Erythroblast (primary cell): Measurements from ENCODE around the gene PPIG.
"Not testable (repeated sequence)": the region's sequence is repeated elsewhere in the genome, so short reads cannot be mapped to it uniquely, and the experiment has no call there.

Source experiments
- DNase-seq, 2 experiments: peaks; one replicate each; lab custom pipeline; 2025; lab: John Stamatoyannopoulos, UW
- GATA1 ChIP-seq: IDR thresholded peaks from 2 replicates; pipeline ENCODE4 v1.6.1; 2011; ENCODE audit warnings: low read depth, mild to moderate bottlenecking, control low read depth, low read length, moderate library complexity
- POLR2A ChIP-seq: IDR thresholded peaks from 2 replicates; pipeline ENCODE4 v1.6.1; 2011; ENCODE audit warnings: mild to moderate bottlenecking, low read length

The PPIG gene

DNA sequence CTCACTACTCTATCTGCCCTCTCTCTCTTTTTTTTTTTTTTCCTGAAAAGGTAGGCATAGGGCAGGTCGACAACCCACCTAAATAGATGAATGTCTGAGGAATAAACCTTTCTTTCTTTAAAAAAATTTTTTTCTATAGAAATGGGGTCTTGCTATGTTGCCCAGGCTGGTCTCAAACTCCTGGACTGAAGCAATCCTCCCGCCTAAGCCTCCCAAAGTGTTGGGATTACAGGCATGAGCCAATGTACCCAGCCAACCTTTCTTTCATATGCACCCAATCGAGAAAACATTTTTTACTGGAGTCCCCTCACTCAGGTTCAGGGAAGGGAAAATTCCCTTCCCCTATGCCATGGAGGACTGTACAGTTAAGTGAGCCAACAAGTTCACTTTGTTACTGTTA lies 79.1 kb downstream of the PPIG start:
- no peak for DNase-seq

DNA sequence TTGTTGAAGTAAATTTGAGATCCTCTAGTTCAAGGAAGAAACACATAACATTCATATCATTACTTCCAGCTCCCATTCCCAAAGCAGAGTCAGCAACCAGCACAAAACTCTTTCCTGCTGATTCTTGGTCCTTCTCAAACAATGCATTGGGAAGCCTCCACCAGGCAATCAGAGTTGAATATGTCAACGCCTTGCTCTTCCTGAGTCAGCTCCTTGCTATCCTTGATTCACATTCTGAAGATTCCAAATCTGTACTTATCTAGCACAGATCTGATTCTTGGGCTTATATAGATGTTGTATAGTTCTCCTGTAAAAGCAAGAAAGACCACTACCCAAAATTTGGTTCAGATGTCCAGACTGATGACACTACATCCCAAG lies 80.4 kb downstream of the PPIG start:
- TF ChIP-seq GATA1 (no peak), POLR2A (no peak)

More for the DNA sequence above, 79.1 kb downstream of the PPIG start:
- TF ChIP-seq POLR2A: no peak

DNA sequence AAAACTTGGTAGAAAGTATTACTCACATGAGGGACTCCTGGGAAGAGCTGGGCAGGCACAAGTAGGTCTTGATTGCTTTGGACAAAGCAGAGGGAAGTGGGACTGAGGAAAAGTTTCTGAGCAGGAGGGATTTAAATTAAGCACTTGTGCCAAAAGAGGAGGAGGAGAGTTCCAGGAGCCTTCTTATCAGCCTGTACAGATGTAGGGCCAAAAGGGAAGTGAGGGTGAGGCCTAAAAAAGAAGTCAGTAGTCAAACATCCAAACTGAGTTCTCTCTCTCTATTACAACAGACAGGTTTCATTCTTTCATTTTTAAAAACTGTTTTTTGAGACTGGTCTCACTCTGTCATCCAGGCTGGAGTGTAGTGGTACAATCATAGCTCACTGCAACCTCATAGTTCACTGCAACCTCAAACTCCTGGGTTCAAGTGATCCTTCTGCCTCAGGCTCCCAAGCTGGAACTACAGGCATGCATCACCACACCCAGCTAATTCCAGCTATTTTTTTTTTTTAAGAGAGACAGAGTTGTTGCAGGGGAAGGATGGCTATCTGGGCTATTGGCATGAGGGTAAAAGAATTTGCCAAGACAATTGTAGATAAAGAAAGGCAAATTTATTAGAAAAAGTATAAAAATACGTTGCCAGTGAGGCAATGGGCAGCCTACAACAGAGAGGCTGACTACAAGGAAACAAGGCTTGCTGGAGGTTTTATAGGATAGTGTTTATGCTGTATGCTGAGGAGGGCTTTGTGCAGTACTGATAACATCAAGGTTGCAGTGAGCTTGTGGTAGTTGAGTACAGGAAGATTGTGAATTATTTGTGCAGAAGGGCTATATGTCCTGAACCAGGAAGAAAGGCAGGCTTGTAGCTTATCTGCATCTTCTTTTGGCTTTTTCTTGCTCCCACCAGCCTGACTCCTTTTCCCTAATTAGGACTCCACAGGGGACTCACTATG lies 81.1 kb downstream of the PPIG start:
- DNase-seq: peak; percentile 74 to 85
- TF ChIP-seq POLR2A (no peak), GATA1 (no peak)

More for the DNA sequence above, 80.4 kb downstream of the PPIG start:
- DNase-seq: no peak

DNA sequence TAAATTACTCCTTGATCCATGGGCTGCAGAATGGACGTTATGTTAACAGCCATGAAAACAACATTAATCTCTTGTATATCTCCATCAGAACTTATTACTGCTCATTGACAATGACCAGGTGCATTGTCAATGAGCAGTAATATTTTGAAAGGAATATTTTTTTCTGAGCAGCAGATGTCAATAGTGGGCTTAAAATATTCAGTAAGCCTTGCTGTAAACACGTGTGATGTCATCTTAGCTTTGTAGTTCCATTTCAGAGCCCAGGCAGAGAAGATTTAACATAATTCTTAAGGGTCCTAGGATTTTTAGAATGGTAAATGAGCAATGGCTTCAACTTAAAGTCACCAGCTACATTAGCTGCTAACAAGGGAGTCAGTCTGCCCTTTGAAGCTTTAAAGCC lies 83.4 kb downstream of the PPIG start:
- DNase-seq: no peak
- TF ChIP-seq GATA1: no peak
- no peak for TF ChIP-seq POLR2A

DNA sequence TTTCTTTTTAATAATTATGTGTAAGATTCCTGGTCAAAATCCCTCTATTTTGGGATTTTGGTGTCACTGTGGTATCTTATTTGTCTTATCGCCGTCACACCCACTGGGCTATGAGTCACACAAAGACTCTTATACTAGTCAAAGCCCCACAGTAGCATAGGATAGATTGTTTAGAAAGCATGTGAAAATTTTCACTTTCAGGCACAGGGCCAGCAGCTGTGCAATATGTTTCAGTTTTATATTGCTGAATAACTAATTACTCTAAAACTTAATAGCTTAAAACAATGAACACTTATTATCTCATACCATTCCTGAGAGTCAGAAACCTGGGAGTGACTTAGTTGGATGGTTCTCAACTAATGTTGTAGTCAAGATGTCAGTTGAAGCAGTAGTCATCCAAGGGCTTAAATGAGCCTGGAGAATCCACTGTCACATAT lies 86.1 kb downstream of the PPIG start:
- DNase-seq: peak; percentile 38 to 43
- TF ChIP-seq GATA1 (no peak), POLR2A (no peak)

DNA sequence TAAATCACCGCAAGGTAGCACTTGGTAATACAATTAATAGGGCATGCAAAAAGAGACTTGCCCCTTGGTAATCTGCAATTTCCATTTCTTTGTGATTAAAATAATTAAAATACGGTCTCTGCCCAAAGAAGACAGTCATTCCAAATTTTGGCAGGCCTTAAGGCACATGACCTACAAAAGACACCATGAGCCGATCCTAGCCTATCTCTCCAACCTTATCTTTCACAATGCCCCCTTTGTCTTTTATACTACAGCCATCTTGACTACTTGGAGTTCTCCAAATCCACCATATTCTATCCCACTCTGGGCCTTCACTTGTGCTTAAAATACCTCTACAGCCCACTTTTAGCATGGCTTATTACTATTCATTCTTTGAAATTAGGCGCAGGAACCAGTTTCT lies 86.8 kb downstream of the PPIG start:
- no peak for TF ChIP-seq POLR2A
- TF ChIP-seq GATA1: no peak
- no peak for DNase-seq

DNA sequence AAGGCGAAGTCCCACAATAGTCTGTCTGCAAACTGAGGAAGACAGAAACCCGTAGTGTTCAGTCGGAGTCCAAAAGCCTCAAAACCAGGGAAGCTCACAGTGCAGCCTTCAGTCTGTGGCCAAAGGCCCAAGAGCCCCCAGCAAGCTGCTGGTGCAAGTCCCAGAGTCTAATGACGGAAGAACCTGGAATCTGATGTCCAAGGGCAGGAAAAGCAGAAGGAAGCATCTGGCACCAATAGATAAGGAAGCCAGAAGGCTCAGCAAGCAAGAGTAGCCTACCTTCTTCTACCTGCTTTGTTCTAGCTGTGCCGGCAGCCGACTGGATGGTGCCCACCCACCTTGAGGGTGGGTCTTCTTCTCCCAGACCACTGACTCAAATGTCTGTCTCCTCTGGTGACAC lies 88.3 kb downstream of the PPIG start:
- no peak for DNase-seq

DNA sequence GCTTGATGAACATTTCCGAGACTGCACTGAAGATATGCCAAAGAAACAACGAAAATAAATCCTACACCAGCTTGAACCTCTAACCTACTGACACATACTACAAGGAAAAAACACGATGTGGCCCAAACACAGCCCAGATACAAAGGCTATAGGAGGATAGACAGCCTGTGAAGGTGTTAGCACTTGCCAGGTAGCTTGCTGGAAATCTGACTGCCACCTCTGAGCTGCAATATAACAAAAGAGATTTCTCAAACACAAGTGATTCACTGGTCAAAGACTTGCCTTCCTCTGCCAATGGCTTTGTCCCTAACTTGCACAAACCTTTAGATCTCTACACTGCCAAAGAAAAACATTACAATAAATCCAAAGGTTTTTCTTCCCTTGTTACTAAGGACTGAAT lies 89.0 kb downstream of the PPIG start:
- TF ChIP-seq POLR2A (no peak), GATA1 (no peak)
- no peak for DNase-seq

More for the DNA sequence above, 88.3 kb downstream of the PPIG start:
- no peak for TF ChIP-seq POLR2A
- TF ChIP-seq GATA1: no peak

DNA sequence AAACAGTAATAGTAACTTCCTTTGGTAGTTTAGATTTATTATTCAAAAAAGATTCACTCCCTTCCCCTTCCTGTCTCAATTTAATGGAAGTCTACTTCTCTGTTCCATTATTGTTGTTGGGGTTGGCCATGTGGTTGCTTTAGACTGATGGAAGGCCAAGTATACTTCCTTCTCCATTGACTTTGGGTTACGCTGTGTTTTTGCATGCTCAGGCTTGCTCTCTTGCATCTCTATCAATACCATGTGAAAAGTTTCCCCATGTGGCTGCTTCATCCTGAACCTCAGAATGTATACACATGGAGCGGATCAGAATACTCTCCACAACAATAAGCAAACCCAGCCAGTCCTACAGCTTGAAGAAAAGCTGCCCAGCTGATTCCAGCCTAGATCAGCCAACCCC lies 89.8 kb downstream of the PPIG start:
- no peak for DNase-seq
- TF ChIP-seq GATA1 (no peak), POLR2A (no peak)

DNA sequence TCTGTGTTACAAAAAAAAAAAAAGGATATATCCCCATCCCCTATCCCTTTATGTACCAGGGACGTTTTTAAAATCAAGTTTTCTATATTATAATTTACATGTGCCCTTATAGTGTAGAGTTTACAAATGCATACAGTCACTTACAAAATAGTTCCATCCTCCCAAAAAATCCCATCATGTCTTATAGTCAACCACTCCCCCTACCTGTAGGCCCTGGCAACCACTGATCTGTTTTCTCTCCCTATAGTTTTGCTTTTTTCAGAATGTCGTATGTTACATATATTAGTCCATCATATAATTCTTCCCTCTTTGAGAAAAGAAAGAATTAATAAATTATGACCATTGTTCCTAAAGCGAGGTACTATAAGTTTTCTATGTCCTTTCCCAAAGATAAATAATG lies 92.2 kb downstream of the PPIG start:
- TF ChIP-seq POLR2A: no peak
- DNase-seq: no peak

DNA sequence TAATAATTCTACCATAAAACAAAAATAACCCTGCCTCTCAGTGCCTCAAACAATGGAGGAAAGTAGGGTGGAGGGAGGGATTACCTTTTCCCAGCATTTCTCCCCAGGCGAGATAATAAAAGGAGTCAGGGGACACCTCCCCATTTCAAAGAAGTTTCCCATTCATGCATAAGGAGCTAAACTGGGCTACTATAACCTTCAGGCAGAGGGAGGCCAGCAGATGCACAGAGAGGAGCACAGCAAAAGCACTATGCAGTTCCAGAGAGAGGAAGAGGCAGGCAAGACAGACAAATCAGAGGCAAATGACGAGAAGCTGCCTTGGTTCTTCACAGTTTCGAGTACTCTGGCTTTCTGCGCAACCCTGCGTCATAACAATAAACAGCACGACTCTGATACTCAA lies 92.7 kb downstream of the PPIG start:
- TF ChIP-seq POLR2A (no peak), GATA1 (no peak)
- no peak for DNase-seq

DNA sequence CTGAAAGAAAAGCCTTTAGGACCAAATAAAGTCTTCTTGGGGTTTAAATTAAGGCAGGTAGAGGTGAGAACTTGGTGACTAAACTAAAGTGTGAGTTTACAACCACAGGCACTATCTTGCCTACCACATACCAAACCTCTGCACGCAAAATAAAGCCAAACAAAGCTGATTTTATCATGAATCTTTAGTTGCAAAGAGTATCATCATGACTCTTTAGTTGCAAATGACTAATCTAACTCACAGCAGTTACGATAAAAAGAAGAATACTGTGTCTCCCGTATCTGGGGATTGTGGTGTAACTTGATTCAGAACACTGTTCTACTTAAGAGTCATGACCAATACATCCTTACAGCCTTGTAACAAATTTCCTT lies 98.9 kb downstream of the PPIG start:
- TF ChIP-seq GATA1 (no peak), POLR2A (no peak)
- DNase-seq: no peak

DNA sequence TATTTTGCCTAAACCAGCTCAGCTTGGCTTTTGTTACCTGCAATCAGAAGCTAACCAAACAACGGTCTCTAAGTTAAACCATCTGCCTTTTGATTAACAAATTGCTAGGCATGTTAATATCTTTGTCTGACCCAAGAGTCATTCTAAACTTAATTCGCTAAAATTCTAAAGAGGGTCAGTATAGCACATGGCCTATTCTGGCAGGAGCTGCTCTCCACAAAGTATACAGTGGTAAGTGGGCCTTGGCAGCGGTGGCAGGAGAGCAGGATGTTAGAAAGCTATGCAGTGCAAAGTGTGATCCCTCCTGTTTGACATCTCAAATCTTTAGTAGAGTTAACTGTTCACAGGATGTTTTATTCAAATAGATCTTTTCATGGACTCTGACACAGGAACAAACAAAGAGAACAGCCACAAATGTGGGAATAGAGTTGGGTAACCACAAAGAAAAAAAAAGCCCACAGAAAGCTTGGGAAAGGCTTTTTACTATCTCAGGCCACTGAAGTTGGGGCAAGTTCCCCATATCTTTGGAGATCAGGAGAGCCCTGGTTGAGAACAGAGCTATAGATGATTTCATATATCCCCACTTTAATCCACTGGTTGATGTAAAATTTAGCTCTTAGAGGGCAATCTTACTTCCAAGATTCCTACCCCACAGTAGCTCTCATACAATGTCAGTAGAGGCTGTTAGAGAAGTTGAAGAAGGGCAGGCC lies 99.4 kb downstream of the PPIG start:
- no peak for DNase-seq

DNA sequence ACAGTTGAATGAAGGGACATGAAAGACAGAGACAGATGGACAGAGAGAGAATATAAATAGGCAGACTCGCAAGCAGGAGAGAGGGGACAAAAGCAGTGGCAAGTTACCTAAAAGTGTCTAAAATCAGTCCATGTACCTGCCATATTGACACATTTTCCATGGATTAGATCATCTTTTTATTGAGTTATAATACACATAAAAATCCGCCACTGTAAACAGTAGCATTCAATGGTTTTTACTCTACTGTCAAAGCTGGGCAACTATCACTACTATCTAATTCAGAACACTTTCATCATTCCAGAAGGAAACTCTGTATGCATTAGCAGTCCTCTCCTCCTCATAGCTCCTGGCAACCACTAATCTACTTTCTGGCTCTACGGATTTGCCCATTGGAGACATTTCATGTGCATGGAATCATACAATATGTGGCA lies 100.0 kb downstream of the PPIG start:
- DNase-seq: no peak
- TF ChIP-seq GATA1: no peak
- TF ChIP-seq POLR2A: no peak

More for the DNA sequence above, 99.4 kb downstream of the PPIG start:
- TF ChIP-seq GATA1 (no peak), POLR2A (no peak)

DNA sequence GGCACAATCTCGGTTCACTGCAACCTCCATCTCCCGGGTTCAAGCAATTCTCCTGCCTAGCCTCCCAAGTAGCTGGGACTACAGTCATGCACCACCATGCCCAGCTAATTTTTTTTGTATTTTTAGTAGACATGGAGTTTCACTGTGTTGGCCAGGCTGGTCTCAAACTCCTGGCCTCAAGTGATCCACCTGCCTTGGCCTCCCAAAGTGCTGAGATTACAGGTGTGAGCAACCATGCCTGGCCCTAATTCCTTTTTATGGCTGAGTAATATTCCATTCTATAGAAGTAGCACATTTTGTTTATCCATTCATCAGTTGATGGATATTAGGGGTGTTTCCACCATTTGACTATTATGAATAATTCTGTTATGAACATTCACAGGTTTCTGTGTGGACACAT lies 100.6 kb downstream of the PPIG start:
- DNase-seq: not testable (repeated sequence)

DNA sequence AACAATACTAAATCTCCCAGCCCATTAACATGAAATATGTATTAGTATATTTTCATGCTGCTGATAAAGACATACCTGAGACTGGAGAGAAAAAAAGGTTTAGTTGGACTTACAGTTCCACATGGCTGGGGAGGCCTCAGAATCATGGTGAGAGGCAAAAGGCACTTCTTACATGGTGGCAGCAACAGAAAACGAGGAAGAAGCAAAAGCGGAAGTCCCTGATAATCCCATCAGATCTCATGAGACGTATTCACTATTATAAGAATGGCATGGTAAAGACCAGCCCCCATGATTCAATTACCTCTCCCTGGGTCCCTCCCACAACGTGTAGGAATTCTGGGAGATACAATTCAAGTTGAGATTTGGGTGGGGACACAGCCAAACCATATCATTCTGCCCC lies 102.7 kb downstream of the PPIG start:
- not testable (repeated sequence) for DNase-seq

DNA sequence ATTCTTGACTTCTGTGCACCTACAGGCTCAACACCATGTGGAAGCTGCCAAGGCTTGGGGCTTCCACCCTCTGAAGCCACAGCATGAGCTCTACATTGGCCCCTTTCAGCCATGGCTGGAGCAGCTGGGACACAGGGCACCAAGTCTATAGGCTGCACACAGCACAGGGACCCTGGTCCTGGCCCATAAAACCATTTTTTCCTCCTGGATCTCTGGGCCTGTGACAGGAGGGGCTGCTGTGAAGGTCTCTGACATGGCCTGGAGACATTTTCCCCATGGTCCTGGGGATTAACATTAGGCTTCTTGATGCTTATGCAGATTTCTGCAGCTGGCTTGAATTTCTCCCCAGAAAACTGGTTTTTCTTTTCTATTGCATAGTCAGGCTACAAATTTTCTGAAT lies 103.8 kb downstream of the PPIG start:
- DNase-seq: not testable (repeated sequence)
